ENCODE measurements around the gene CARMIL1.

- TF ChIP-seq TAF1 (IDR thresholded peaks at IDR 0.05; ENCODE audit: borderline replicate concordance, low read depth, low read length) (no peak), CTCF (IDR thresholded peaks at IDR 0.05) (no peak), SIN3A (IDR thresholded peaks at IDR 0.05; ENCODE audit: borderline replicate concordance, low read depth, low read length) (no peak), TEAD4 (IDR thresholded peaks at IDR 0.05; ENCODE audit: borderline replicate concordance, insufficient read depth) (no peak), RCOR1 (IDR thresholded peaks at IDR 0.05; ENCODE audit: low read length) (no peak), PBX3 (IDR thresholded peaks at IDR 0.05) (no peak), NRF1 (IDR thresholded peaks at IDR 0.05; ENCODE audit: low read depth, low read length) (no peak), CHD2 (IDR thresholded peaks at IDR 0.05; ENCODE audit: low read length, partially characterized antibody) (no peak), REST (IDR thresholded peaks at IDR 0.05; ENCODE audit: low read depth, low read length) (no peak), EP300 (IDR thresholded peaks at IDR 0.05; ENCODE audit: borderline replicate concordance in 1 of 2, low read depth in 1 of 2, low read length in 1 of 2) (no peak), USF2 (IDR thresholded peaks at IDR 0.05; ENCODE audit: borderline replicate concordance, low read depth, low read length) (no peak), NFIC (IDR thresholded peaks at IDR 0.05; ENCODE audit: borderline replicate concordance) (no peak), ZBTB33 (IDR thresholded peaks at IDR 0.05; ENCODE audit: borderline replicate concordance, low read depth) (no peak)
- TF ChIP-seq, protein P1, sequence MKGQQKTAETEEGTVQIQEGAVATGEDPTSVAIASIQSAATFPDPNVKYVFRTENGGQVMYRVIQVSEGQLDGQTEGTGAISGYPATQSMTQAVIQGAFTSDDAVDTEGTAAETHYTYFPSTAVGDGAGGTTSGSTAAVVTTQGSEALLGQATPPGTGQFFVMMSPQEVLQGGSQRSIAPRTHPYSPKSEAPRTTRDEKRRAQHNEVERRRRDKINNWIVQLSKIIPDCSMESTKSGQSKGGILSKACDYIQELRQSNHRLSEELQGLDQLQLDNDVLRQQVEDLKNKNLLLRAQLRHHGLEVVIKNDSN (IDR thresholded peaks at IDR 0.05; ENCODE audit: borderline replicate concordance, low read depth), result no peak
These were observed 66.9 kb downstream of the CARMIL1 start for GRCh38 chr6:25346064-25346463.
